ENCODE data around the gene KIRREL3.

Gene KIRREL3

GRCh38 chr11:126522606-126523005 lies 478.0 kb downstream of the KIRREL3 start:
- DNase-seq = no peak

GRCh38 chr11:126522152-126522551 lies 478.4 kb downstream of the KIRREL3 start:
- DNase-seq = no peak

- DNase-seq = no peak
Observed at GRCh38 chr11:126521196-126521595, 479.4 kb downstream of the KIRREL3 start.

- no peak for DNase-seq
Observed at GRCh38 chr11:126519764-126520734, 480.5 kb downstream of the KIRREL3 start.

- DNase-seq = no peak
Observed at GRCh38 chr11:126518972-126519690, 481.4 kb downstream of the KIRREL3 start.

- DNase-seq = no peak
Observed at GRCh38 chr11:126518071-126518971, 482.2 kb downstream of the KIRREL3 start.

GRCh38 chr11:126515501-126515900 lies 485.1 kb downstream of the KIRREL3 start:
- DNase-seq = no peak

GRCh38 chr11:126514061-126514693 lies 486.4 kb downstream of the KIRREL3 start:
- no peak for DNase-seq

- DNase-seq = no peak
Observed at GRCh38 chr11:126512741-126513715, 487.5 kb downstream of the KIRREL3 start.

- DNase-seq = no peak
Observed at GRCh38 chr11:126512251-126512650, 488.3 kb downstream of the KIRREL3 start.

GRCh38 chr11:126511475-126512115 lies 489.0 kb downstream of the KIRREL3 start:
- DNase-seq = no peak

- DNase-seq = no peak
Observed at GRCh38 chr11:126510621-126511370, 489.8 kb downstream of the KIRREL3 start.

GRCh38 chr11:126507646-126508045 lies 492.9 kb downstream of the KIRREL3 start:
- DNase-seq = no peak

- DNase-seq = no peak
Observed at GRCh38 chr11:126506789-126507188, 493.8 kb downstream of the KIRREL3 start.

- DNase-seq = no peak
Observed at GRCh38 chr11:126502982-126503381, 497.6 kb downstream of the KIRREL3 start.

- DNase-seq = no peak
Observed at GRCh38 chr11:126502159-126502558, 498.4 kb downstream of the KIRREL3 start.

- no peak for DNase-seq
Observed at GRCh38 chr11:126501641-126502040, 498.9 kb downstream of the KIRREL3 start.

- DNase-seq = no peak
Observed at GRCh38 chr11:126500981-126501380, 499.6 kb downstream of the KIRREL3 start.

GRCh38 chr11:126499131-126499752 lies 501.3 kb downstream of the KIRREL3 start:
- DNase-seq = no peak
